GM23338 (cell line): ENCODE results near the gene PLAAT3. TPM values are rescaled to one million over a fixed set of nuclear protein-coding genes. Genes with fewer than 3 reads are reported as not detected.

ENCODE experiments used
- ATAC-seq: fragments of 200-7000 bp; cut with Tn5 transposase; 3 replicates; pipeline ENCODE4 v1.9.1; 2020
- DNase-seq: peaks from one replicate; pipeline ENCODE4 v3.0.0-alpha.2; 2015; ENCODE audit warnings: low spot score
- H2AFZ ChIP-seq: fragments of 200-600 bp; sonication (generic); 2 replicates; pipeline ENCODE4 v1.8.0; 2016; ENCODE audit warnings: antibody characterized with exemption, mild to moderate bottlenecking, moderate library complexity
- H3F3A ChIP-seq: fragments of 200-600 bp; sonication (generic); replicated peaks from 2 replicates; pipeline ENCODE4 v1.8.0; 2017; ENCODE audit warnings: antibody characterized with exemption, mixed run types, low read depth
- H3K27ac ChIP-seq: fragments of 200-600 bp; sonication (generic); 2 replicates; pipeline ENCODE4 v1.6.1; 2016; ENCODE audit warnings: low read depth
- H3K27me3 ChIP-seq: fragments of 200-600 bp; sonication (generic); 2 replicates; pipeline ENCODE4 v1.8.0; 2016; ENCODE audit warnings: mild to moderate bottlenecking, mixed run types, moderate library complexity; ENCODE audit not compliant: insufficient read depth
- H3K36me3 ChIP-seq: fragments of 200-600 bp; sonication (generic); 2 replicates; pipeline ENCODE4 v1.8.0; 2016; ENCODE audit warnings: mild to moderate bottlenecking; ENCODE audit not compliant: insufficient read depth
- H3K4me1 ChIP-seq: fragments of 200-600 bp; sonication (generic); 2 replicates; pipeline ENCODE4 v1.8.0; 2016; ENCODE audit warnings: mild to moderate bottlenecking, moderate library complexity; ENCODE audit not compliant: insufficient read depth
- H3K4me2 ChIP-seq: fragments of 200-600 bp; sonication (generic); 2 replicates; pipeline ENCODE4 v1.7.1; 2017; ENCODE audit warnings: mixed run types
- H3K4me3 ChIP-seq: fragments of 200-600 bp; sonication (generic); 2 replicates; pipeline ENCODE4 v1.6.1; 2016; ENCODE audit warnings: mixed run types
- H3K79me2 ChIP-seq: fragments of 200-600 bp; sonication (generic); replicated peaks from 2 replicates; pipeline ENCODE4 v1.8.0; 2017; ENCODE audit warnings: mild to moderate bottlenecking; ENCODE audit not compliant: insufficient read depth
- H3K9me2 ChIP-seq: fragments of 200-600 bp; sonication (generic); 2 replicates; pipeline ENCODE4 v1.8.0; 2017; ENCODE audit not compliant: insufficient read depth
- H4K20me1 ChIP-seq: fragments of 200-600 bp; sonication (generic); replicated peaks from 2 replicates; pipeline ENCODE4 v1.8.0; 2017; ENCODE audit warnings: mild to moderate bottlenecking; ENCODE audit not compliant: insufficient read depth
- H3K27ac Mint-ChIP-seq: 2 replicates; pipeline ENCODE4 v1.8.0; 2020; ENCODE audit warnings: inconsistent platforms, mild to moderate bottlenecking, moderate library complexity, mixed read lengths
- H3K27me3 Mint-ChIP-seq: 3 replicates; pipeline ENCODE4 v1.8.0; 2022; ENCODE audit warnings: low read depth, mild to moderate bottlenecking, moderate library complexity, mixed read lengths, inconsistent platforms; ENCODE audit not compliant: insufficient read depth, poor library complexity
- H3K36me3 Mint-ChIP-seq: 3 replicates; pipeline ENCODE4 v1.8.0; 2021; ENCODE audit warnings: low read depth, mild to moderate bottlenecking, inconsistent platforms, moderate library complexity, mixed read lengths
- H3K4me1 Mint-ChIP-seq: 3 replicates; pipeline ENCODE4 v1.8.0; 2020; ENCODE audit warnings: mild to moderate bottlenecking, inconsistent platforms, mixed read lengths
- H3K4me3 Mint-ChIP-seq: 3 replicates; pipeline ENCODE4 v1.8.0; 2021; ENCODE audit warnings: moderate library complexity, mild to moderate bottlenecking, inconsistent platforms, mixed read lengths
- H3K9me3 Mint-ChIP-seq: 3 replicates; pipeline ENCODE4 v1.8.0; 2020; ENCODE audit warnings: moderate library complexity, mild to moderate bottlenecking, inconsistent platforms, mixed read lengths
- CREB1 ChIP-seq: fragments of 250-450 bp; sonication (Bioruptor Pico); IDR thresholded peaks from 2 replicates; pipeline ENCODE4 v1.5.0; 2020; ENCODE audit warnings: low read depth, mild to moderate bottlenecking, moderate library complexity
- ETS1 ChIP-seq: IDR thresholded peaks from 2 replicates; pipeline ENCODE4 v1.6.1; 2016; ENCODE audit warnings: antibody characterized with exemption
- EZH2 ChIP-seq: fragments of 200-600 bp; sonication (generic); IDR thresholded peaks from one replicate; pipeline ENCODE4 v1.8.0; 2017; ENCODE audit warnings: antibody characterized with exemption, mild to moderate bottlenecking, low read depth; ENCODE audit not compliant: unreplicated experiment
- EZH2phosphoT487 ChIP-seq: fragments of 200-600 bp; sonication (generic); IDR thresholded peaks from one replicate; pipeline ENCODE4 v1.8.1; 2018; ENCODE audit warnings: antibody characterized with exemption; ENCODE audit not compliant: unreplicated experiment
- JUNB ChIP-seq: IDR thresholded peaks from one replicate; pipeline ENCODE4 v1.6.1; 2016; ENCODE audit warnings: antibody characterized with exemption; ENCODE audit not compliant: unreplicated experiment
- NANOG ChIP-seq: IDR thresholded peaks from 2 replicates; pipeline ENCODE4 v1.6.1; 2016; ENCODE audit warnings: antibody characterized with exemption, borderline replicate concordance
- POLR2AphosphoS5 ChIP-seq: IDR thresholded peaks from 2 replicates; pipeline ENCODE4 v1.6.1; 2016; ENCODE audit warnings: antibody characterized with exemption, low read depth
- REST ChIP-seq: IDR thresholded peaks from one replicate; pipeline ENCODE4 v1.6.1; 2018; ENCODE audit warnings: antibody characterized with exemption; ENCODE audit not compliant: unreplicated experiment
- STAT1 ChIP-seq: IDR thresholded peaks from one replicate; pipeline ENCODE4 v1.6.1; 2016; ENCODE audit warnings: antibody characterized with exemption; ENCODE audit not compliant: unreplicated experiment
- ZNF114 ChIP-seq: fragments of 250-450 bp; sonication (Bioruptor Pico); IDR thresholded peaks from 2 replicates; pipeline ENCODE4 v1.5.0; 2020; ENCODE audit warnings: mild to moderate bottlenecking, moderate library complexity
- ZNF331 ChIP-seq: fragments of 250-450 bp; sonication (Bioruptor Pico); IDR thresholded peaks from 2 replicates; pipeline ENCODE4 v1.5.0; 2020; ENCODE audit warnings: low read depth, mild to moderate bottlenecking, moderate library complexity
- polyA plus RNA-seq: library from polyadenylated mRNA; unstranded; fragments of >200 nt; fragmentation: Nextera tagmentation; extraction: Ambion mirVana; gene quantifications from 2 replicates; pipeline ENCODE4 v1.2.1, GENCODE V29; 2016
- total RNA-seq: library from RNA; depleted of rRNA; stranded (reverse); fragments of >200 nt; shearing (Covaris generic); gene quantifications from 2 replicates; pipeline ENCODE4 v1.2.3, GENCODE V29; 2014
- TF ChIP-seq, protein P1 (sequence below), 2 experiments: fragments of 200-600 bp in 1 of 2; sonication (generic) in 1 of 2; conservative IDR thresholded peaks; 2 replicates each; pipeline versions ENCODE4 v1.5.1 to v1.6.1; 2016 to 2017; ENCODE audit warnings: antibody characterized with exemption in 2 of 2, low read depth in 2 of 2, mild to moderate bottlenecking in 2 of 2, moderate library complexity in 1 of 2
- TF ChIP-seq, protein P2 (sequence below): fragments of 250-450 bp; sonication (Bioruptor Pico); IDR thresholded peaks from 2 replicates; pipeline ENCODE4 v1.5.0; 2020; ENCODE audit warnings: mild to moderate bottlenecking, moderate library complexity

The PLAAT3 gene
- total and polyA plus RNA-seq, 2 experiments from 2014 or later, result 61.1 to 262 TPM

DNA sequence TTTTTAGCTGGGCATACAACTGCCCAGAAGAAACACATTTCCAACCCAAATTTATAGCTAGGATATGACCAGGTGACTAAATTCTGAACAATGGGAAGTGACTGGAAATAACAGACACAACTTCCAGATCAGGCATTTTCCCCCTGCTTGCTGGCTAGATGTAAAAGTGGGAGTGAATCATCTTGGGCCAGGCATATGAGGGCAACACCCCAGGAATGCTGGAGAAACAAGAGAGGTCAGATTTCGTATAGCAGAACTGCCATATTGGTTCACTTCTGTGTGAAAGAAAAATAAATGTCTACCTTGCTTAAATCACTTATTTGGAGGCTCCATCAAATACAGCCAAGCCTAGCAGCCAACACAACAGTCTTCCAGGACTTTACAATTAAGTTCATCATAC lies 49.6 kb upstream of the PLAAT3 start:
- no peaks in the 10 kb centered on the region for H3K9me2 ChIP-seq
- TF ChIP-seq STAT1, result no peak
- no peak for TF ChIP-seq EZH2phosphoT487
- TF ChIP-seq EZH2, result no peak
- TF ChIP-seq, protein P1, sequence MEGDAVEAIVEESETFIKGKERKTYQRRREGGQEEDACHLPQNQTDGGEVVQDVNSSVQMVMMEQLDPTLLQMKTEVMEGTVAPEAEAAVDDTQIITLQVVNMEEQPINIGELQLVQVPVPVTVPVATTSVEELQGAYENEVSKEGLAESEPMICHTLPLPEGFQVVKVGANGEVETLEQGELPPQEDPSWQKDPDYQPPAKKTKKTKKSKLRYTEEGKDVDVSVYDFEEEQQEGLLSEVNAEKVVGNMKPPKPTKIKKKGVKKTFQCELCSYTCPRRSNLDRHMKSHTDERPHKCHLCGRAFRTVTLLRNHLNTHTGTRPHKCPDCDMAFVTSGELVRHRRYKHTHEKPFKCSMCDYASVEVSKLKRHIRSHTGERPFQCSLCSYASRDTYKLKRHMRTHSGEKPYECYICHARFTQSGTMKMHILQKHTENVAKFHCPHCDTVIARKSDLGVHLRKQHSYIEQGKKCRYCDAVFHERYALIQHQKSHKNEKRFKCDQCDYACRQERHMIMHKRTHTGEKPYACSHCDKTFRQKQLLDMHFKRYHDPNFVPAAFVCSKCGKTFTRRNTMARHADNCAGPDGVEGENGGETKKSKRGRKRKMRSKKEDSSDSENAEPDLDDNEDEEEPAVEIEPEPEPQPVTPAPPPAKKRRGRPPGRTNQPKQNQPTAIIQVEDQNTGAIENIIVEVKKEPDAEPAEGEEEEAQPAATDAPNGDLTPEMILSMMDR (conservative IDR thresholded peaks at IDR 0.05; ENCODE audit: low read depth in 2 of 2), result no peak
- TF ChIP-seq ZNF114, result no peak
- TF ChIP-seq REST, result no peak
- TF ChIP-seq, protein P2, sequence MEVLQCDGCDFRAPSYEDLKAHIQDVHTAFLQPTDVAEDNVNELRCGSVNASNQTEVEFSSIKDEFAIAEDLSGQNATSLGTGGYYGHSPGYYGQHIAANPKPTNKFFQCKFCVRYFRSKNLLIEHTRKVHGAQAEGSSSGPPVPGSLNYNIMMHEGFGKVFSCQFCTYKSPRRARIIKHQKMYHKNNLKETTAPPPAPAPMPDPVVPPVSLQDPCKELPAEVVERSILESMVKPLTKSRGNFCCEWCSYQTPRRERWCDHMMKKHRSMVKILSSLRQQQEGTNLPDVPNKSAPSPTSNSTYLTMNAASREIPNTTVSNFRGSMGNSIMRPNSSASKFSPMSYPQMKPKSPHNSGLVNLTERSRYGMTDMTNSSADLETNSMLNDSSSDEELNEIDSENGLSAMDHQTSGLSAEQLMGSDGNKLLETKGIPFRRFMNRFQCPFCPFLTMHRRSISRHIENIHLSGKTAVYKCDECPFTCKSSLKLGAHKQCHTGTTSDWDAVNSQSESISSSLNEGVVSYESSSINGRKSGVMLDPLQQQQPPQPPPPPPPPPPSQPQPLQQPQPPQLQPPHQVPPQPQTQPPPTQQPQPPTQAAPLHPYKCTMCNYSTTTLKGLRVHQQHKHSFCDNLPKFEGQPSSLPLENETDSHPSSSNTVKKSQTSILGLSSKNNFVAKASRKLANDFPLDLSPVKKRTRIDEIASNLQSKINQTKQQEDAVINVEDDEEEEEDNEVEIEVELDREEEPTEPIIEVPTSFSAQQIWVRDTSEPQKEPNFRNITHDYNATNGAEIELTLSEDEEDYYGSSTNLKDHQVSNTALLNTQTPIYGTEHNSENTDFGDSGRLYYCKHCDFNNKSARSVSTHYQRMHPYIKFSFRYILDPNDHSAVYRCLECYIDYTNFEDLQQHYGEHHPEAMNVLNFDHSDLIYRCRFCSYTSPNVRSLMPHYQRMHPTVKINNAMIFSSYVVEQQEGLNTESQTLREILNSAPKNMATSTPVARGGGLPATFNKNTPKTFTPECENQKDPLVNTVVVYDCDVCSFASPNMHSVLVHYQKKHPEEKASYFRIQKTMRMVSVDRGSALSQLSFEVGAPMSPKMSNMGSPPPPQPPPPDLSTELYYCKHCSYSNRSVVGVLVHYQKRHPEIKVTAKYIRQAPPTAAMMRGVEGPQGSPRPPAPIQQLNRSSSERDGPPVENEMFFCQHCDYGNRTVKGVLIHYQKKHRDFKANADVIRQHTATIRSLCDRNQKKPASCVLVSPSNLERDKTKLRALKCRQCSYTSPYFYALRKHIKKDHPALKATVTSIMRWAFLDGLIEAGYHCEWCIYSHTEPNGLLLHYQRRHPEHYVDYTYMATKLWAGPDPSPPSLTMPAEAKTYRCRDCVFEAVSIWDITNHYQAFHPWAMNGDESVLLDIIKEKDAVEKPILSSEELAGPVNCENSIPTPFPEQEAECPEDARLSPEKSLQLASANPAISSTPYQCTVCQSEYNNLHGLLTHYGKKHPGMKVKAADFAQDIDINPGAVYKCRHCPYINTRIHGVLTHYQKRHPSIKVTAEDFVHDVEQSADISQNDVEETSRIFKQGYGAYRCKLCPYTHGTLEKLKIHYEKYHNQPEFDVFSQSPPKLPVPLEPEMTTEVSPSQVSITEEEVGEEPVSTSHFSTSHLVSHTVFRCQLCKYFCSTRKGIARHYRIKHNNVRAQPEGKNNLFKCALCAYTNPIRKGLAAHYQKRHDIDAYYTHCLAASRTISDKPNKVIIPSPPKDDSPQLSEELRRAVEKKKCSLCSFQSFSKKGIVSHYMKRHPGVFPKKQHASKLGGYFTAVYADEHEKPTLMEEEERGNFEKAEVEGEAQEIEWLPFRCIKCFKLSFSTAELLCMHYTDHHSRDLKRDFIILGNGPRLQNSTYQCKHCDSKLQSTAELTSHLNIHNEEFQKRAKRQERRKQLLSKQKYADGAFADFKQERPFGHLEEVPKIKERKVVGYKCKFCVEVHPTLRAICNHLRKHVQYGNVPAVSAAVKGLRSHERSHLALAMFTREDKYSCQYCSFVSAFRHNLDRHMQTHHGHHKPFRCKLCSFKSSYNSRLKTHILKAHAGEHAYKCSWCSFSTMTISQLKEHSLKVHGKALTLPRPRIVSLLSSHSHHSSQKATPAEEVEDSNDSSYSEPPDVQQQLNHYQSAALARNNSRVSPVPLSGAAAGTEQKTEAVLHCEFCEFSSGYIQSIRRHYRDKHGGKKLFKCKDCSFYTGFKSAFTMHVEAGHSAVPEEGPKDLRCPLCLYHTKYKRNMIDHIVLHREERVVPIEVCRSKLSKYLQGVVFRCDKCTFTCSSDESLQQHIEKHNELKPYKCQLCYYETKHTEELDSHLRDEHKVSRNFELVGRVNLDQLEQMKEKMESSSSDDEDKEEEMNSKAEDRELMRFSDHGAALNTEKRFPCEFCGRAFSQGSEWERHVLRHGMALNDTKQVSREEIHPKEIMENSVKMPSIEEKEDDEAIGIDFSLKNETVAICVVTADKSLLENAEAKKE, result no peak
- no peak for TF ChIP-seq CREB1 (CRISPR knock-in tag)
- TF ChIP-seq POLR2AphosphoS5, result no peak
- TF ChIP-seq ETS1, result no peak
- no peak for TF ChIP-seq ZNF331 (CRISPR knock-in tag)
- no peak for TF ChIP-seq NANOG
- TF ChIP-seq JUNB, result no peak
- no peaks in the 10 kb centered on the region for H3F3A ChIP-seq
- peaks cover 36% of the 10 kb centered on the region for H4K20me1 ChIP-seq
- no peak for ATAC-seq
- no peaks in the 10 kb centered on the region for H3K36me3 Mint-ChIP-seq
- no peak overlapping the region for H3K4me2 ChIP-seq
- no peaks in the 10 kb centered on the region for H3K27me3 ChIP-seq
- no peak overlapping the region for H3K4me3 Mint-ChIP-seq
- no peak overlapping the region for H3K27ac Mint-ChIP-seq
- H3K36me3 ChIP-seq, result no peaks in the 10 kb centered on the region
- no peak overlapping the region for H3K4me3 ChIP-seq
- peaks cover 97% of the 10 kb centered on the region for H3K79me2 ChIP-seq
- no peaks in the 10 kb centered on the region for H3K9me3 Mint-ChIP-seq
- H3K4me1 ChIP-seq, result 0 out of 2 replicates have a peak, but pooled peaks cover 4% of the 10 kb centered on the region
- DNase-seq, result no peak
- no peak overlapping the region for H2AFZ ChIP-seq
- H3K4me1 Mint-ChIP-seq, result peaks cover 5% of the 10 kb centered on the region; the same call in 2 of the 3 replicates
- H3K27me3 Mint-ChIP-seq, result peaks cover 4% of the 10 kb centered on the region
- H3K27ac ChIP-seq, result no peak overlapping the region
